SK-N-SH (cell line): Measurements from ENCODE around the gene C2orf72.

Experiments used
- ELF1 ChIP-seq: IDR thresholded peaks from 2 replicates; pipeline ENCODE4 v1.4.0; 2012
- POLR2AphosphoS5 ChIP-seq: IDR thresholded peaks from 2 replicates; pipeline ENCODE4 v1.6.1; 2012; ENCODE audit warnings: low read depth, low read length
- SMC3 ChIP-seq: IDR thresholded peaks from 2 replicates; pipeline ENCODE4 v1.6.1; 2012; ENCODE audit warnings: low read depth, low read length, improper control_type of control experiment
- TF ChIP-seq, protein P1 (sequence below): fragments of 200-600 bp; sonication (generic); IDR thresholded peaks from 2 replicates; pipeline ENCODE4 v1.6.1; 2017; ENCODE audit warnings: antibody characterized with exemption, mild to moderate bottlenecking, moderate library complexity
- TF ChIP-seq, protein P2 (sequence below): IDR thresholded peaks from 2 replicates; pipeline ENCODE4 v1.4.0; 2012; ENCODE audit warnings: low read depth
- TF ChIP-seq, protein P3 (sequence below): IDR thresholded peaks from 2 replicates; pipeline ENCODE4 v1.4.0; 2012; ENCODE audit warnings: low read depth, borderline replicate concordance

DNA sequence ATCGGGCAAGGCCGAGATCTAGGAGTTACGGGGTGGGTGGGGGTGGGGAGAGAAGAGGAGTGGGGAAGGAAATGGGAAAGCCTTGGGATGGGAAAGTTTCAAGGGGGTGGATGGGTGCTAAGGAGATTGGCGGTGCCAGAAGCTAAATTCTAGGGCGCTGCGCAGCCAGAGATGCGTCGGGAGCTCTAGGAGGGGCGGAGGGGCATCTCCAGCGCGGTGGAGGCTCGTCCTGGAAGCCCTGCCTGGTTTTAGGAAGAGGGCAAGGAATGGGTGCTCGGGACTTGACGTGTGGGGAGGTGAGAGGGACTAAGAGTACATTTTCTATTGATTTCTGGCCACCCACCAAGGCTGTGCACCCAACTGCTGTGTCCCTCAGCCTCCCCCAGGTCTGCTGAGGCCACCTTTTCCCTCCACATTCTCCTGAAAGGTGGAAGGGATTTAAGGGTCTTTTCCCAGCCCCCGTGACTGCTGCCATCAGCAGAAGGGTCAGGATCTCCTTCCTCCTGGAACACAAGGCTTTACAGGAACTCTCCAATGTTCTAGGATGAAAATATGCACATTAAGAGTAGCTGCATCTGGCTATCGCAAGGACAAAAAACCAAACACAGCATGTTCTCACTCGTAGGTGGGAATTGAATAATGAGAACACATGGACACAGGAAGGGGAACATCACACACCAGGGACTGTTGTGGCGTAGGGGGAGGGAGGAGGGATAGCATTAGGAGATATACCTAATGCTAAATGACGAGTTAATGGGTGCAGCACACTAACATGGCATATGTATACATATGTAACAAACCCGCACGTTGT, 1.4 kb downstream of the C2orf72 start:
- TF ChIP-seq, protein P1, sequence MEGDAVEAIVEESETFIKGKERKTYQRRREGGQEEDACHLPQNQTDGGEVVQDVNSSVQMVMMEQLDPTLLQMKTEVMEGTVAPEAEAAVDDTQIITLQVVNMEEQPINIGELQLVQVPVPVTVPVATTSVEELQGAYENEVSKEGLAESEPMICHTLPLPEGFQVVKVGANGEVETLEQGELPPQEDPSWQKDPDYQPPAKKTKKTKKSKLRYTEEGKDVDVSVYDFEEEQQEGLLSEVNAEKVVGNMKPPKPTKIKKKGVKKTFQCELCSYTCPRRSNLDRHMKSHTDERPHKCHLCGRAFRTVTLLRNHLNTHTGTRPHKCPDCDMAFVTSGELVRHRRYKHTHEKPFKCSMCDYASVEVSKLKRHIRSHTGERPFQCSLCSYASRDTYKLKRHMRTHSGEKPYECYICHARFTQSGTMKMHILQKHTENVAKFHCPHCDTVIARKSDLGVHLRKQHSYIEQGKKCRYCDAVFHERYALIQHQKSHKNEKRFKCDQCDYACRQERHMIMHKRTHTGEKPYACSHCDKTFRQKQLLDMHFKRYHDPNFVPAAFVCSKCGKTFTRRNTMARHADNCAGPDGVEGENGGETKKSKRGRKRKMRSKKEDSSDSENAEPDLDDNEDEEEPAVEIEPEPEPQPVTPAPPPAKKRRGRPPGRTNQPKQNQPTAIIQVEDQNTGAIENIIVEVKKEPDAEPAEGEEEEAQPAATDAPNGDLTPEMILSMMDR, result no peak
- TF ChIP-seq, protein P2, sequence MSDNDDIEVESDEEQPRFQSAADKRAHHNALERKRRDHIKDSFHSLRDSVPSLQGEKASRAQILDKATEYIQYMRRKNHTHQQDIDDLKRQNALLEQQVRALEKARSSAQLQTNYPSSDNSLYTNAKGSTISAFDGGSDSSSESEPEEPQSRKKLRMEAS, result no peak
- TF ChIP-seq, protein P3, sequence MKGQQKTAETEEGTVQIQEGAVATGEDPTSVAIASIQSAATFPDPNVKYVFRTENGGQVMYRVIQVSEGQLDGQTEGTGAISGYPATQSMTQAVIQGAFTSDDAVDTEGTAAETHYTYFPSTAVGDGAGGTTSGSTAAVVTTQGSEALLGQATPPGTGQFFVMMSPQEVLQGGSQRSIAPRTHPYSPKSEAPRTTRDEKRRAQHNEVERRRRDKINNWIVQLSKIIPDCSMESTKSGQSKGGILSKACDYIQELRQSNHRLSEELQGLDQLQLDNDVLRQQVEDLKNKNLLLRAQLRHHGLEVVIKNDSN, result no peak
- TF ChIP-seq POLR2AphosphoS5, result no peak
- TF ChIP-seq SMC3, result no peak
- no peak for TF ChIP-seq ELF1
